HepG2 (cell line): ENCODE data around the gene MED15.

Experiments used
- JUNB ChIP-seq: sonication (generic); formaldehyde crosslinking; IDR thresholded peaks from 2 replicates; pipeline ENCODE4 v1.8.0; 2022; ENCODE audit warnings: missing genetic modification reagents, mild to moderate bottlenecking, borderline replicate concordance
- MEIS1 ChIP-seq: sonication (generic); formaldehyde crosslinking; IDR thresholded peaks from 2 replicates; pipeline ENCODE4 v1.9.0; 2021; ENCODE audit warnings: mild to moderate bottlenecking, missing genetic modification reagents, moderate library complexity, borderline replicate concordance
- POLR2AphosphoS5 ChIP-seq: IDR thresholded peaks from 2 replicates; pipeline ENCODE4 v1.6.1; 2012; ENCODE audit warnings: low read depth, low read length
- TF ChIP-seq, protein P1 (sequence below): sonication (generic); formaldehyde crosslinking; IDR thresholded peaks from 2 replicates; pipeline ENCODE4 v1.4.0; 2020; ENCODE audit warnings: missing genetic modification reagents

DNA sequence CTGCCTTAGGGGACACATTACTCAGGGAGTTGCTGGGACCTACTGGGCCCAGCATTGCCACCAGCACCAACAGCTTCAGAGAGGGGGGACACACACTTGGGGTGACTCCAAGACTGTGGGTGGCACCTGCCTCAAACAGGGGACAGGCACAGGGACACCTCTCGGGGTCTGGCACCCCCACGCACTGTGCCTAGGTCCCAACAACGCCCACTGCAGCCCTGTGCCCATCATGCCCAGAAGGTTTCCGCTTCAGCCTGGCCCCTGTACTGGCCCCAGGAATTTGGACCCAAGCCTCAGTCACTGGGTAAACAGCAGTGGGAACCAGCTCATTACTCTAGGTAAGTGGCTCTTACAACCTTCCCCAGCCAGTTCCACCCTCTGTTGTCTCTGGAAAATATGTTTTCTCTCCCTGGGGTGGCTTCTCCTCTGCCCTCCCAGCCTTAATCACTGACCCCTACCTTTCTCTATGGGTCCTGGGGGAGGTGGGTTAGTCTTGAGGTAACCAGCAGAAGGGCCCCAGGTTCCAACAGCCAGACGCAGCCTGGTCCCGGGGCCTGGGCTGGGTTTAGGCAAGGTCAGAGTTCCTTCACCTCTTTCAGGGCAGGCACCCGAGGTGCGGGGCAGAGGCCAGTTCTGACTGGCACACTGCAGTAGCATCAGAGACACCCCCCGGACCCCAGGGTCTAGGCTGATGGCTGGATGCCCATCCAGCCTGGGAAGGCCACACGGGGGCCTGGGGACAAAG lies 123.6 kb downstream of the MED15 start:
- TF ChIP-seq JUNB (CRISPR knock-in tag) = no peak
- TF ChIP-seq, protein P1, sequence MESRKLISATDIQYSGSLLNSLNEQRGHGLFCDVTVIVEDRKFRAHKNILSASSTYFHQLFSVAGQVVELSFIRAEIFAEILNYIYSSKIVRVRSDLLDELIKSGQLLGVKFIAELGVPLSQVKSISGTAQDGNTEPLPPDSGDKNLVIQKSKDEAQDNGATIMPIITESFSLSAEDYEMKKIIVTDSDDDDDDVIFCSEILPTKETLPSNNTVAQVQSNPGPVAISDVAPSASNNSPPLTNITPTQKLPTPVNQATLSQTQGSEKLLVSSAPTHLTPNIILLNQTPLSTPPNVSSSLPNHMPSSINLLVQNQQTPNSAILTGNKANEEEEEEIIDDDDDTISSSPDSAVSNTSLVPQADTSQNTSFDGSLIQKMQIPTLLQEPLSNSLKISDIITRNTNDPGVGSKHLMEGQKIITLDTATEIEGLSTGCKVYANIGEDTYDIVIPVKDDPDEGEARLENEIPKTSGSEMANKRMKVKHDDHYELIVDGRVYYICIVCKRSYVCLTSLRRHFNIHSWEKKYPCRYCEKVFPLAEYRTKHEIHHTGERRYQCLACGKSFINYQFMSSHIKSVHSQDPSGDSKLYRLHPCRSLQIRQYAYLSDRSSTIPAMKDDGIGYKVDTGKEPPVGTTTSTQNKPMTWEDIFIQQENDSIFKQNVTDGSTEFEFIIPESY = no peak
- no peak for TF ChIP-seq MEIS1 (CRISPR knock-in tag)
- TF ChIP-seq POLR2AphosphoS5 = no peak
